Left renal cortex interstitium (tissue), 4 donors: ENCODE measurements around the gene OR51V1. TPM values are rescaled to one million over a fixed set of nuclear protein-coding genes. Genes with fewer than 3 reads are reported as not detected.
A peak's percentile ranks its signal among the peaks of the same experiment; 100 is the strongest.

ENCODE experiments used
- DNase-seq, 4 donors: peaks; one replicate each; pipeline ENCODE4 v3.0.0-alpha.2; 2013; ENCODE audit warnings: low read depth in 4 of 4, low spot score in 2 of 4, missing footprints in 1 of 4
- polyA plus RNA-seq, 4 donors: library from polyadenylated mRNA; unstranded; fragments of 120-200 nt; gene quantifications; one replicate each; pipeline ENCODE4 v1.2.1, GENCODE V29; 2013; ENCODE audit not compliant: insufficient read length in 4 of 4

The OR51V1 gene
- polyA plus RNA-seq, 4 donors, result not detected

- DNase-seq, result no peak
Observed at GRCh38 chr11:5231111-5231510, 30.6 kb upstream of the OR51V1 start.

DNA sequence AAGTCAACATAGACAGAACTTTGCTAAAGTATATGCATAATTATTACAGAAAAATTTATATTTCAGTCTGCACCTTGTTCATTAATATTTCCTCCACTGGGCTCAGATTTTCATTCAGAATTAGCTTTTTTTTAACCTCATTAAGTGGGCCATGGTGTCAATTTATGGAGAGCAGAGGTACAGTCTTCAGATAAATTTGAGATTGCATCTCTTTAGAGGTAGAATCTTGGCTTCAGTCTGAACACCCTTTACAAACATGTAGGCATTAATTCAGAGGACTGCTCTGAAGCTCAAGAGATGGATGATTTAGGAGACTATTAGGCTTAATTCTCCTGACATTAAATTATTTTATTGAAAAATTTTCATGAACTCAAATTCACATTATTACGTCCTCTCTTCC, 29.8 kb upstream of the OR51V1 start:
- DNase-seq, result no peak

DNA sequence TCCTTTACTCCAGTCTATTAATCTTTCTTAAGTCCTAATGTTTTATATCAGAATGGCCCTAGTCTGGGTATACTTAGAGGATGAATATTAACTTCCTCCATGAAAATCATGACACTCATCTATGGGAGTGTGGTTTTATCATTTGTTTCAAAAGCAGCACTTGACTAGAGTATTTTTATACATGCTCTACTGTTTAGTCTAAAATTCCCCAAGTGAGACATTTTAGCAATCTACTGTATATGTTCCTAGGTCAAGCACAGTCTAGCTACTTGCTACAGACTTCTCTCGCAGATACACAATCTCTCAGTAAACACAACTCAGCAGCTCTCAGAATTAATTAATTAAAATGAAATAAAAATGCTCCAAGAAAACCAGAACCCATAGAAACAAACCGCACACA, 29.3 kb upstream of the OR51V1 start:
- DNase-seq, result no peak

GRCh38 chr11:5229356-5229755, 28.9 kb upstream of the OR51V1 start:
- DNase-seq, result no peak

DNA sequence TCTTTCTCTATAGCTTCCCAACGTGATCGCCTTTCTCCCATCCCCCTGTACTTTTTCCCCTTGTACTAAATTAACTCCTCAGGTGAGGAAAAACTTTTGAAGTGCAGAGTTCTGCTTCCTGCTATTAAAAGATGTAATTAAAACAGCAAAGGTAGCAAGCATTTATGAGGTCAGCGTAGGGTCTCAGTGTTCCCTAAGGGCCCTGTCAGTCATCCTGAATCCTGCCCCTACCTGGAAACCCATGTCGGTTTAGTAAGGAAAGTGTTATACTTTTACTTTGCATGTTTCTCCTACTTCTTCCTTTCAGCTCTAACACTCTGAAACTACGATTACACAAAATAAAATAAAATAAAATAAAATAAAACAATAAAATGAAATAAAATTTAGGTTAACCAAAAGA, 27.6 kb upstream of the OR51V1 start:
- DNase-seq, result no peak

- no peak for DNase-seq
Observed at GRCh38 chr11:5227681-5228080, 27.2 kb upstream of the OR51V1 start.

DNA sequence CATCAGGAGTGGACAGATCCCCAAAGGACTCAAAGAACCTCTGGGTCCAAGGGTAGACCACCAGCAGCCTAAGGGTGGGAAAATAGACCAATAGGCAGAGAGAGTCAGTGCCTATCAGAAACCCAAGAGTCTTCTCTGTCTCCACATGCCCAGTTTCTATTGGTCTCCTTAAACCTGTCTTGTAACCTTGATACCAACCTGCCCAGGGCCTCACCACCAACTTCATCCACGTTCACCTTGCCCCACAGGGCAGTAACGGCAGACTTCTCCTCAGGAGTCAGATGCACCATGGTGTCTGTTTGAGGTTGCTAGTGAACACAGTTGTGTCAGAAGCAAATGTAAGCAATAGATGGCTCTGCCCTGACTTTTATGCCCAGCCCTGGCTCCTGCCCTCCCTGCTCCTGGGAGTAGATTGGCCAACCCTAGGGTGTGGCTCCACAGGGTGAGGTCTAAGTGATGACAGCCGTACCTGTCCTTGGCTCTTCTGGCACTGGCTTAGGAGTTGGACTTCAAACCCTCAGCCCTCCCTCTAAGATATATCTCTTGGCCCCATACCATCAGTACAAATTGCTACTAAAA, 26.3 kb upstream of the OR51V1 start, which contains the start of gene HBB:
TSS of gene HBB (minus strand) at position 340 of the 579 bp plus-strand sequence. CDS start at position 290, 50 bp downstream.
- no peak for DNase-seq

- no peak for DNase-seq
Observed at GRCh38 chr11:5225480-5225871, 25.0 kb upstream of the OR51V1 start.

- DNase-seq, result no peak
Observed at GRCh38 chr11:5224538-5225479, 24.3 kb upstream of the OR51V1 start.

DNA sequence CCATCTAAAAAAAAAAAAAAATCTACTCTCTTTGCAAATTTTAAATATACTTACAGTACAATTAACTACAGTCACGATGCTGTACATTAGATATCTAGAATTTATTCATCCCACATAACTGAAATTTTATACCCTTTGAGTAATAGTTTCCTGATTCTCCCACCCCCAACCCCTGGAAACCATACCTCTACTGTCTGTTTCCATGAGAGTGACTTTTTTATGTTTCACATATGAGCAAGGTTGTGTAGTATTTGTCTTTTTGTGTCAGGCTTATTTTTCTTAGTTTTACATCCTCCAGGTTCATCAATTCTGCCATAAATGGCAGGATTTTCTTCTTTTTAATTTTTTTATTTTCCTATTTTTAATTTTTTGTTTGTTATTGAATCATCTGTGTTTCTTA, 23.2 kb upstream of the OR51V1 start:
- DNase-seq, result no peak

GRCh38 chr11:5223146-5223545, 22.7 kb upstream of the OR51V1 start:
- no peak for DNase-seq

GRCh38 chr11:5210376-5210885, 9.9 kb upstream of the OR51V1 start:
- DNase-seq, result no peak

DNA sequence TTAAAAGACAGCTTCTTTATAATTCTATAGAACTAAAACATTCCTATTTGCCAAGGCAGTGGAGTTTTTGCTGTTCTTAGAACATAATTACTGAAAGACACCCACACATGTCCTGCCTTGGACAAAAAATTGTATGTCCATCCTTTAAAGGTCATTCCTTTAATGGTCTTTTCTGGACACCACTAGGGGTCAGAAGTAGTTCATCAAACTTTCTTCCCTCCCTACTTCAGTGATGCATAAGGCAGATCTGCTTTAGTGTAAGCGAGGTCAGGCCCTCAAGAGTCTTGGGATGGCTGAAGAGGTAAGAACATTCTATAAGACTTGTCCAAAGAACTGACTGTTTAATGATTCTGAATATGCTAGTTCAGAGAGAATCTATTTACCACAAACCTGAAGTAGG, 4.3 kb upstream of the OR51V1 start:
- DNase-seq, result peak in 3 of 4 donors; percentile 3 to 13 (median 9)

GRCh38 chr11:5203366-5203765, 2.9 kb upstream of the OR51V1 start:
- DNase-seq, result no peak

DNA sequence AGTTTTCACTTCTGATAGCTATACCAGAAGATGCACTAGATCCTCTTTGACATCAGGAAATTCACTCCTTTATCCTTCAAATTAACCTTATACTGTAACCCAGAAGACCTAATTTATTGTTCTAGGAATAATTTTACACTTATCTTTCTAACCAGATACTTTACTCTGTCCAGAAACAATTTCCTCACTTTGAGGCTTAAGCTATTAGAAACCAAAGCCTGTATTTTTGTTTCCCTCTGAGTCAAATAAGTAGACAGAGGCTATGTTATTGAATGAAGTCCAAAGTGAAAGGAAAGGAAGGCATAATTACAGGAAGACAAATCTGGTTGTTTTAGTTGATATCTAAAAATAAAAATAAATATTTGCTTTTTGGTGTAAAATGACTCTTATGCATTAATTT, 2.2 kb downstream of the OR51V1 start:
- no peak for DNase-seq

DNA sequence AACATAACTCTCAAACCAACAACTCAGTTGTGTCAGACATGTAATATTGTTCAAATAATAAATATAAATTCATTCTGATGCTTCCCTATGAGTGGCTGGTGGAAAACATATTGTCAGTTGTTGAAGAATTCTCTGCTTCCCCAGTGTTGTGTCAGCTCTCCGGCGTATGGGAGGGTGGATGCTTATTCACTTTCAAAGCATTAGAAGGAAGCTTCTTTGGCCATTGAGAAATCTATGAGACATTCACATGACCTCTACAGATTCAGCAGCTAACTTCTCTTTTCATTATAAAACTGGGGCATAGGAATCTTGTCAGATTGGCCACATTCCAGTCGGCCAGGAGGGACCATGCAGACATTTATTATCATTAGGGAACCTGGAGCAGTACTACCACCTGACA, 2.9 kb downstream of the OR51V1 start:
- DNase-seq, result no peak

DNA sequence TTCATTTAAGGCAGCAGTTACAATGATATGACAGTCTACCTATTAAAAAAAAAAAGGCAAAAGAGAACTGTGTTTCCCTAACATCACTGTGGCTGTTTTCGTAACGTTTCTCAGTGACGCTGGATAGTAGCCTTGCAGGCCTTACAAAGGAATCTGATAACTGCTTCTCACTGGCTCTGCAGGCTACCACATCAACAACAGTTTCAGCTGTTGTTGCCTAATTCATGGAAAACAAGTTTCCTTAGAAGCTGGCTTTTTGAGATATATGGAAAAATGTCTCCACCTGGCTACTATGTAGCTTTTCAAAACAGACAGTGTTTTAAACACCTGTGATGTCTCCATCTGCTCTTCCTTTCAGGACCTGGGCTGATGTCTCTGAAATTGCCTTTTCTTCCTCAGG, 3.8 kb downstream of the OR51V1 start:
- no peak for DNase-seq

GRCh38 chr11:5196067-5196466, 4.4 kb downstream of the OR51V1 start:
- DNase-seq, result no peak

DNA sequence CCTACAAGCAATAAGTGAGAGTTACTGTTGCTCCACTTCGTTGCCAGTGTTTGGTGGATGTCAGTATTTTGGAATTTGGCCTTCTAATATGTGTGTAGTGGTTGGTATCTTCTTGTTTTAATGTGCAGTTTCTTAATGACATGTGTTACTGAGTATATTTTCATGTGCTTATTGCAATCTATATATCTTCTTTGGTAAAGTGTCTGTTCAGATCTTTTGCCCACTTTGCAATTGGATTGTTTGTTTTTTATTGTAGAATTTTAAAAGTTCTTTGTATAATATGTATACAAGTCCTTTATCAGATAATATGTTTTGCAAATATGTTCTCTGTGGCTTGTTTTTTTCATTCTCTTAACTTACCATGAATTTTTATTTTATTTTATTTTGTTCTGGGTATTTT, 7.7 kb downstream of the OR51V1 start:
- no peak for DNase-seq

DNA sequence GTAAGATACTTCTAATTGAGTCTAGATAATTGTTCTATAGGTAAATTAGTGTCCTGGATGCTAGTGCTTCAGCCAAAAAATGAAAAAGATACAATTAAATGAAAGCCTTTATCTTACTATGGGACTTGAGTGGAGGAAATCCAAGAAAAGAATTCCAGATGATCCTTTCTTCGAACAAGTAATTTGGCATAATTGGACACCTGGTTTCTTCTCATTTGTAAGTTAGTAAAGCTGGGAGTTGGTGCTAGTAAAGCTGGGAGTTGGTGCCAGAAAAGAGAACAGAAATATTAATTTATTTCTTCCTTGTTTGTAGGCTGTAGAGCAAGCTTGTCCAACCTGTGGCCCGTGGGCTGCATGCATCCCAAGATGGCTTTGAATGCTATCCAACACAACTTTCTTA, 12.3 kb downstream of the OR51V1 start:
- DNase-seq, result no peak

DNA sequence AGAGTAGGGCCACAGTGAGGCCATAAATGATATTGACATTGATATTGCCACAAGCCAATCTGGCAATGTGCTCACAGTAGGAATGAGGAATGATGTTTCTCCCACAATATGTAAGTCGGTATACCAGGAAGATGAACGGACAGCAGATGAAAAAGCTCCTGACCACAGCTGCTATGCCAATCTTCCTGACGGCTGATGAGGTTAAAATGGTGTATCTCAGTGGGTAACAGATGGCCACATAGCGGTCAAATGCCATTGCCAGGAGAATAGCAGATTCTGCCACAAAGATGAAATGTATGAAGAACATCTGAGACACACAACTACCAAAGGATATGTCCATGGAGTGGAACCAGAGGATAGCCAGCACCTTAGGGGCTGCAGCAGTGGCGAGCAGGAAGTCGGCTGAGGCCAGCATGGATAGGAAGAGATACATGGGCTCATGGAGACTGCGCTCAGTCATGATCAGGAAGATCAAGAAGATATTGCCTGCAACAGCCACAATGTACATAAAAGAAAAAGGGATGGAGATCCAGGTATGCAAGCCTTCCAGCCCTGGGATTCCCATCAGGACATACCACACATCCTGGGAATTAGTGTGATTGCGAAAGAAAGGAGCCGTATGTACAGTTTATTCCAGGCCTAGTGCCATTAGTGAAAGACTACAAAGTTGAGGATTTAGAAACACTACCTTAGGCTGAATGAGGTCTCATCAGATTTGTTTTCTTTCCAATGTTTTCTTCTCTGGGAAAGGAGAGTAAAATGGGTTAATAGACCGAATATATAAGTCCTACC, 22.2 kb downstream of the OR51V1 start:
- DNase-seq, result no peak
